Measurements from ENCODE around the gene SLC6A15.
A peak's percentile ranks its signal among the peaks of the same experiment; 100 is the strongest.

SLC6A15 gene

GRCh38 chr12:84874125-84874824 lies 38.3 kb downstream of the SLC6A15 start:
- peak; percentile 48 for DNase-seq

DNA sequence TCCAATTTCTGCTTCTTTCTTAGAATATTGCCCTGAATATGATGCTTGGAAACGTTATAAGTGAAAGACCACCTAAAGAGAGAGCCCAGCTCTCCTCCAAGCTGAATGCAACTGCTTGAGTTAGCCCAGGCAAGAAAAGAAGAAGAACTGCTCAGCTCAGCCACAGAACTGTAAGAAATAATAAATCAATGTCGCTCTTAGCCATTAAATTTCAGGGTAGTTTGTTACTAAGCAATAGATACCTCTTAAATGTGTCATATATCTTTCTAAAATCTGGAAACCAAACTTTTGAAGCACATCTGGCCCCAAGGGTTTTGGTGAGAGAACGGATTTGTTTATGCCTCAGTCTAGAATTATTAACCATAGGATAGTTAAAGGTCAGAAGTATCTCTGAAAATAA lies 50.4 kb downstream of the SLC6A15 start:
- no peak for DNase-seq

- DNase-seq, result no peak
Measured at GRCh38 chr12:84860718-84861117, 51.9 kb downstream of the SLC6A15 start.

DNA sequence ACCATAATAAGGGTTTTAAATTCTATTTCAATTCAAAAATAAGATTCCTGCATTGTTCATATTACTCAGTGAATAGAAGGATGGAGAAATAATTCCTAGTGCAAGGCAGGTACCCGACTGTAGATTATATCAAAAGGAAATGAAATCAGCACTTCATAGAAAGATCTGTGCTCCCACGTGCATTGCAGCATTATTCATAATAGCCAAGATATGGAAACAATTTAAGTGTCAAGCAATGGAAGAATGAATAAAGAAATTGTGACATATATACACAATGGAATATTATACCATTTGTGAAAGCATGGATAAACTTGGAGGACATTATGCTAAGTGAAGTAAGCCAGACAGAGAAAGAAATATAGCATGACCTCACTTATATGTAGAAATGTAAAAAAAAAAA lies 53.8 kb downstream of the SLC6A15 start:
- DNase-seq, result no peak

DNA sequence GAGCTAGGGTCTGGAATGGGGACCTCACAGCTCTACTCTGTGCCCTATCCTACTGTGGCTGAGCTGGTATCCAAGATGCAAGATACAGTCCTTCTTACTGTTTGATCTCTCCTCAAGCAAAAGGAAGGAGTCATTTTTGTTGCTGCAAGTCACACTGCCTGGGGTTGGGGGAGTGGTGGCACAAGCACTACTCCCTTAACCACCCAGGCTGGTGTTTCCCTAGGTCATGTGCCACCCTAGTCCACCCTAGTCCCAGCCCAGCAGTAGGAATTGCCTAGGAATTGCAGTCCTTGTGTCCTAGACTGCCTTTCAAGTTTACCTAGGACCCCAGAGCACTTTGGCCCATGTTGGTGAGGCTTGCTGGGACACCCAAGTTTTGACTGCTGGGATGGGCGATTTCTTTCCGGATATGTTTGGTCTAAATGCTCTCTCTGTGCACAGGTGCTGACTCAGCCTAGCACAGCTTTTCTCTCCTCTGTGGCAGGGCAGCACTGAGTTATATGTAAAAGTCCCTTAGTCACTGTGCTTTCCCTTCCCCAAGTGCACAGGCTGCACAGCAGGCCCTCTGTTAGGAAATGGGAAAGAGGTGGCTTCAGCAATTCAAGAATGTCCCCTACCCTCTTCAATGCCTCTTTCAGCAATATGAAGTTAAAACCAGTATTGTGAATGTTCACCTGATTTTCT lies 54.9 kb downstream of the SLC6A15 start:
- no peak for DNase-seq

DNA sequence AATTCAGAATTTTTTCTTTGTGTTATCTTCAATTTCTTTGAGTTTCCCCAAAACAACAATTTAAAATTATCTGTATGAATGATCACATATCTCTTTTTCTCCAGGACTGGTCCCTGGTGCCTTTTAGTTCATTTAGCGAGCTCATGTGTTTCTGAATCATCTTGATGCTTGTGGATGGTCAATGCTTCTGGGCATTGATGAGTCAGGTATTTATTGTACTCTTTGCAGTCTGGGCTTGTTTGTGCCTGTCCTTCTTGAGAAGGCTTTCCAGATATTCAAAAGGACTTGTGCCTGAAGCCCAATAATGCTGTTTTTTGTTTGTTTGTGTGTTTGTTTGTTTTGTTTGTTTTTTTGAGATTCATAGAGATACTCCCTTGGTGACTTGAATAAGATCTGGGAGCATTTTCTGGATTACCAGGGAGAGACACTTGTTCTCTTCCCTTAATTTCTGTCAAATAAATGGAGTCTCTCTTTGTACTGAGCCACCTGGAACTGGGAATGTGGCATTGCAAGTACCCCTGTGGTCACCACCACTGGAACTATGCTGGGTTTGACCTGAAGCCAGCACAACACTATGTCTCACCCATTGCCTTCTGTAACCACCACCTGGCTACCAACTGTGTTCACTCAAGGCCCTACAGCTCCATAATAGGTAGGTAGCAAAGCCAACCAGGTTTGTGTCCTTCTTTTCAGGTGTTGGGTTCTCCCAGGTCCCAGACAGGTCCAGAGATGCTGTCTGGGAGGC lies 56.3 kb downstream of the SLC6A15 start:
- no peak for DNase-seq

DNA sequence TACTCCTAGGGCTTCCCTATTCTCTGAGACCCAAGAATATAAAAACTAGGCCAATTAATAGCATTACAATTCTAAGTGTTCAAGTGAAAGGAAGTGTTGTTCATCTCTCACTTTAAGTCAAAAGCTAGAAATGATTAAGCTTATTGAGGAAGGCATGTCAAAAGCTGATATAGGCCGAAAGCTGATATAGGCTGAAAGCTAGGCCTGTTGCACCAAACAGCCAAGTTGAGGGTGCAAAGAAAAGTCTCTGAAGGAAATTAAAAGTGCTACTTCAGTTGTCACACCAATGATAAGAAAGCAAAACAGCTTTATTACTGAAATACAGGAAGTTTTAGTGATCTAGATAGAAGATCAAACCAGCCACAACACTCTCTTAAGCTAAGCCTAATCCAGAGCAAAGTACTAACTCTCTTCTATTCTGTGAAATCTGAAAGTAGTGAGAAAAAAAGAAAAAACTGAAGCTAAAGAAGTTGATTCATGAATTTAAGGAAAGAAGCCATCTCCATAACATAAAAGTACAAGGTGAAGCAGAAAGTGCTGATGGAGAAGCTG lies 68.9 kb downstream of the SLC6A15 start:
- no peak for DNase-seq

- DNase-seq, result peak; percentile 23
Measured at GRCh38 chr12:84842406-84843013, 70.1 kb downstream of the SLC6A15 start.

DNA sequence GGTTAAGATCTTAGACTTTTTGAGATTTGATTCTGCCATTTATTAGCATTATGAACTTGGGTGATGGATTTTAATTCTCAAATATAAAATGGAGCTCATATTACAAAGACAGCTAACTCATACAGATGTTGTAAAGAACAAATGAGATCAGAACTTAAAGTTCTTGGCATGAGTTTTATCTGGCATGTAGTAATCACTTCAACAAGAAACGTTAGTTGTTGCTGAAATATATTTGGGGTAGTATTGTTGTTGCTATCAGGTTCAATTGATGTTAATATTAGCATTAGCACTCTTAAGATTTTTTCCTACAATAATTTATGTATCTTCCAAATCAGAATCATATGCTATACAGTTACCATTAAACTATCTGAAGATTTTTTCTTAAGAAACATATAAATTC lies 71.0 kb downstream of the SLC6A15 start:
- DNase-seq, result no peak

GRCh38 chr12:84840356-84840755 lies 72.2 kb downstream of the SLC6A15 start:
- DNase-seq, result no peak

- no peak for DNase-seq
Measured at GRCh38 chr12:84826925-84827324, 85.7 kb downstream of the SLC6A15 start.

GRCh38 chr12:84825149-84825548 lies 87.5 kb downstream of the SLC6A15 start:
- DNase-seq, result no peak

GRCh38 chr12:84822525-84822924 lies 90.1 kb downstream of the SLC6A15 start:
- no peak for DNase-seq

DNA sequence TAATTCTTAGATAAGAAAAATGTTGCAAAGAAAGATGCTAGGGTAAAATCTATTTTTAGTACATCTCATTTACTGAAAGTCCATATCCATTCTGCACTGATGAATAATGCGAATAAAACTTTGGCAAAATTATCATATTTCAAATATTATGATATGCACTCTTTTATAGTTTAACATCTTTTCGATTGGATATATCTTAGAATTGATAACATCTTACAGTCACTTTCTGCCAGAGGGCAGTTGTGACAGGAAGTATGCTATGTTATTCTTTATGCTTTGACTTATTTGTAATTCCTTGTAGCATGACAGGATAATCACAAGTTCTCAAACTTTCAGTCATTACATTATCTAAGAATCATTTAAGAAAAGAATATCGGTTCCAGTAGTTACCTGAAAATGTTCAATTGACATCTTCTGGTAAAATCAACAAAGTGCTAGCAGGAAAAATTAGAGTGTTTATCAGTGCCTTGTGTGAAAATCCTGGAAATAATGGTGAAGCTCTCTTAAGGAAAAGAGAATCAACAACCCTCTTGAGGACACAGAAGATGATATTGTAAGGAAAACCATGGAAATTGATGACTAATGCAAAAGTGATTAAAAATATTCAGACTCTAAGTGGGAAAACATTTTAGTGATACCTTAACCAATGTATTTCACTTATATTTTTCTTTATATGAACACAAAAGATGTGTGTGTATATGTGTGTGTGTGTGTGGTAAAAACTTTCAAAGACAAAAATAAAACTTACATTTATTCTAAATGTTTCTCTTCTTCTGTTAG lies 95.5 kb downstream of the SLC6A15 start:
- DNase-seq, result no peak

- DNase-seq, result no peak
Measured at GRCh38 chr12:84814664-84815245, 97.8 kb downstream of the SLC6A15 start.

- DNase-seq, result no peak
Measured at GRCh38 chr12:84813780-84814663, 98.6 kb downstream of the SLC6A15 start.

DNA sequence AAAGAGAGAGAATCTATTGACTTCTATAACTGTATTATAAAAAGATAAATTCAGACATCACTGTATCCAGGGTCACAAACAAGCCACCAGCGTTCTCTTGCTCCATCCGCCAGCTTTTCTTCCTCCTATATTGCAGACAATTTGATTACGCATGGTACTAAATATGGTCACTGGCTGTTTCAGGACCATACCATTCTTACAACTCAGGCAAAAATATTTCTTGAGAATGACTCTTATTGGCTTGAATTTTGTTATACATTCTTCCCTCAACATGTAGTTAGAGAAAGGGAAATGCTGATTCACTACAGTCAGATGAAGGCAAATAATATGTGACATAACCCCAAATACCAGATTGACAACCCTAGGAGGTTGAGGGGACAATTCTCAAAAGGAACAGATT lies 101.3 kb downstream of the SLC6A15 start:
- no peak for DNase-seq

DNA sequence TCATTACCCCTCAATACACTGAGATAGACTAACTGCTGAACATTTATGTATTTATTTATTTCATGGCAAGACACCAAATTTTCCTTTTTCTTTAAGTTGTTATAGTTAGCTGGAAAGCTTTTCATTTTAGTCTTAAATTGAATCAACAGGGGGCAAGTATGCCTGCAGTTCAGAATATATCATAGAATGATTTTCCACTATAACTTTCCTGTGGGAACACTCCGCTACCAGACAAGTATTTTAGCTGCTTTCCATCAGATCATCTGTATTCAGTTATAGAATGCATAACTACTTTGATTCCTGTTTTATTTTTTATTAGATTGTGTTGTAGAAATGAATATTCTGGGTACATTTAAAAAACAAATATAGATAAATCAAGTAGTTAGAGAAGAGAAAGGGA lies 102.0 kb downstream of the SLC6A15 start:
- no peak for DNase-seq
